HL-60 (cell line): ENCODE data around the gene EXOSC9.

Experiments used
- CTCF ChIP-seq: IDR thresholded peaks from one replicate; pipeline ENCODE4 v1.5.1; 2011; ENCODE audit warnings: low read length, control low read depth, inconsistent platforms; ENCODE audit not compliant: insufficient read depth
- GABPA ChIP-seq: IDR thresholded peaks from 2 replicates; pipeline ENCODE4 v1.6.1; 2012; ENCODE audit warnings: low read depth
- POLR2AphosphoS5 ChIP-seq: IDR thresholded peaks from 2 replicates; pipeline ENCODE4 v1.6.1; 2012; ENCODE audit warnings: low read depth
- REST ChIP-seq: IDR thresholded peaks from 2 replicates; pipeline ENCODE4 v1.6.1; 2012; ENCODE audit warnings: low read depth; ENCODE audit not compliant: insufficient replicate concordance

GRCh38 chr4:121822796-121823504, 21.8 kb downstream of the EXOSC9 start:
- no peak for TF ChIP-seq REST
- TF ChIP-seq CTCF: peak; percentile 1
- TF ChIP-seq POLR2AphosphoS5: no peak
- no peak for TF ChIP-seq GABPA
